HG03039 (cell line): ENCODE data around the gene PARL.

ENCODE experiments used
- ATAC-seq: cut with Tn5 transposase; IDR thresholded peaks from one replicate; pipeline ENCODE4 v1.9.1; 2021; ENCODE audit warnings: mild to moderate bottlenecking, moderate library complexity; ENCODE audit not compliant: unreplicated experiment

PARL gene

GRCh38 chr3:183818041-183818620 lies 66.5 kb downstream of the PARL start:
- ATAC-seq = no peak

GRCh38 chr3:183817639-183818038 lies 67.0 kb downstream of the PARL start:
- no peak for ATAC-seq

DNA sequence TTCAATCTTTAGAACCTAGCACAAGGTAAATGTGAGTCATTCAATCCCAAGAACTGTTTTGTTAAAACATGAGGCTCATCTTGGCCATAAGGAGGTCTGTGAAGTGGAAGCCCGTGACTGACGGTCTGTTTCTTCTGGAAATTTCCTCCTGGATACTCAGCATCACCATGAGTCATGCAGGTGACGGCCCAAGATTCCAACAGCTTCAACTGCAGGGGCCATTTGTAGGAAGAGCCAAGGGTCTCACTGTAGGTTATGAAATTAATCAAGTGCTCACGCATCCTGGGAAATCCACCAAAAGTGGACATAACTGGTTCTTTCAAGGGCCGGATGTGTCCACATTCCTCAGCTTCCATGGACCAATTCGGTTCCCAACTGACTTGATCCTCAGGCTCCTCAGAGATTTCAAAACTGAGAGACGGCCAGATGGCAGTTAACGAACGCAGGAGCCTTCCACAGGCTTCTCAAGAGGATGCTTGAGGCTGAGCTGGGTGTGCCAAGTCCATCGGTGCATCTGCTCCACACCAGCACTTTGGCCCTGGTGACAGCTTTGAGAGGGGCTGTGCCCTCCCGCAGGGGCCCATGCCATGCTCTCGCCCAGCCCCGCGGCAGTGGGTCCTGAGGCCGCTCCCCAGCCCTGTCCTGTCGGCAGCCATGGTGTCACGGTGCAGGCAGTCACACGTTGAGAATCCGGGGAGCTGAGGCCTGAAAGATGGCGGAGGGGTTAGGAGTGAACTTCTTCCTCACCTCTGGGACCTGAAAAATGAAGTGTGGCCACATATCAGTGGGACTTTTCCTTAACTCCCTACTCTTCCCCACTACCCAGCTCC lies 67.8 kb downstream of the PARL start:
- no peak for ATAC-seq

GRCh38 chr3:183815951-183816475 lies 68.7 kb downstream of the PARL start:
- ATAC-seq = no peak

- ATAC-seq = no peak
Observed at GRCh38 chr3:183815563-183815940, 69.1 kb downstream of the PARL start.

GRCh38 chr3:183814240-183814639 lies 70.4 kb downstream of the PARL start:
- ATAC-seq = no peak

- no peak for ATAC-seq
Observed at GRCh38 chr3:183812761-183813445, 71.8 kb downstream of the PARL start.

DNA sequence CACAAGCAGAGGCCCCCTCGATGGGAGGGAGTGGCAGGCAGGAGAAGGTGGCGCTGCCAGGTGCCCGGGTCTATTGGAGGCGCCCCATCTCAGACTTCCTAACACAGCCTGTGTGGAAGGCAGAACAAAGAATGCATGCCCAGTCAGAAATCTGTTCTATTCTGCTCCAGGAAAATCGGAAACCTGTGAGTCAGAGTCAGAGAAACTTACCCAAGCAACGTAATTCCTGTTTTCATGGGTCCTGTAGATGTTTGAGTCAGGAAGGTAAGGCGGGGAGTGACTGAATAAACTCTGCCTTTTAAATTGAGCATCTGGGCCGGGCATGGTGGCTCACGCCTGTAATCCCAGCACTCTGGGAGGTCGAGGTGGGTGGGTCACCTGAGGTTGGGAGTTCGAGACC lies 73.0 kb downstream of the PARL start:
- no peak for ATAC-seq

DNA sequence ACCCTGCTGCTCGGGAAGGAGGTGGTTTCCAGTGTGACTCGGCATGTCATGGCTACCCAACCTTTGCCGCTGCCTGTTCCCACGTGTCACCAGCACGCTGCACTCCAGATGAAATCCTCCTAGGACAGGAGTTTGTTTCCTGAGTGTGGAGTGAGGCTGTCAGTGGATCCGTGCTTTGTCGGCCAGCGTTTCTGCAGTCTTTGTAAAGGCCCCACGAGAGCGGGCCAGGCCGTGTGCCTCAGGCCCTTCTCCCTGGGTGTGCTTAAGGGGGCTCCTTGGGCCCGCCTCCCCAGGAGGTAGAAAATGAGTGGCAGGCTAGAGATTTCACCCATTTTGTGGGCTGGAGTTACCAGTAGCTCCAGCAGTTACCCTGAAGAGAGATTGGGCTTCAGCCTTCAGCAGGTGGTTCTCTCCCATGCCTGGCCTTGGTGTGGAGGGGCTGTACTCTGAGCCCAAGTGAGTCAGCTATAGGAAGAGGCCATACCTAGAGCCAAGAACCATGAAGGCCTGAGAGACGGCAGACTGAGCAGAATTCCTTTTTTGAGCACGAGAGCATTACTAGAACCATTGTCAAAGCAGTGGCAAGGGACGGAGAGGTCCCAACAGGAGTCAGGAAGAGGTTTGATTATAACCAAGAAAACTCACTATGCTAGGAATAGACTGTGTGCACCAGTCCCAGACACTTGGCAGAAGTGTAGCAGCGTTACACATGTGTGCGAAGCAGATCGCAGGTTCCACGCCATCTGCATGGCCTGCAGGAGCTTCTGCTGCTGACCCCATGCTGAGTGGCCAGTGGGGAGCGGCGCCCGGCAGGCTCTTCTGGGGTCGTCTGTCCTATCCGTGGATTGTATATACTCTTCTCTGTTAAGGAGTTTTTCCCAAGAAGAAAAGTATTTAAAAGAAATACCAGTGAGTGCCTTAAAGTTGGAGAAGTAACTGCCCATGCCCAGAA lies 73.8 kb downstream of the PARL start:
- ATAC-seq = no peak

- no peak for ATAC-seq
Observed at GRCh38 chr3:183809270-183809669, 75.4 kb downstream of the PARL start.

GRCh38 chr3:183808355-183808754 lies 76.3 kb downstream of the PARL start:
- no peak for ATAC-seq

DNA sequence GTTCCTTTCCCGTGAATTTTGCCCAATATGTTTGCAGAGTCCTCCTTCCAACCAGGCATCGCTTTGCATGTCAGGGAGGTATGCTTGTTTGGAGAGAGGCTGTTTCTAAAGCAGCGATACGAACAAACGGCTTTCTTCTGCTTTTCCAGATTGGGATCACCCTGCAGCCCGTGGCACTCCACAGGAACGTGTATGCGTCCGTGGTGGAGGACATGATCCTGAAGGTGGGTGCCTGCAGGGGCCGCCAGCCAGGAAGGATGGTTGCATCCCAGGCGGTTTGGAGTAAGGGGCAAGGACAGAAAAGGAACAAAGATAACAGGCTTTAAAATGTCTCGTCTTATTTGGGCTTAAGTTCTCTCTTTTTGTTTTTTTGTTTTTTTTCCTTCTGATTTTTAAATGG lies 76.8 kb downstream of the PARL start:
- no peak for ATAC-seq

GRCh38 chr3:183807209-183807728 lies 77.4 kb downstream of the PARL start:
- no peak for ATAC-seq

GRCh38 chr3:183802989-183803388 lies 81.7 kb downstream of the PARL start:
- ATAC-seq = no peak

- ATAC-seq = no peak
Observed at GRCh38 chr3:183801601-183802000, 83.1 kb downstream of the PARL start.

DNA sequence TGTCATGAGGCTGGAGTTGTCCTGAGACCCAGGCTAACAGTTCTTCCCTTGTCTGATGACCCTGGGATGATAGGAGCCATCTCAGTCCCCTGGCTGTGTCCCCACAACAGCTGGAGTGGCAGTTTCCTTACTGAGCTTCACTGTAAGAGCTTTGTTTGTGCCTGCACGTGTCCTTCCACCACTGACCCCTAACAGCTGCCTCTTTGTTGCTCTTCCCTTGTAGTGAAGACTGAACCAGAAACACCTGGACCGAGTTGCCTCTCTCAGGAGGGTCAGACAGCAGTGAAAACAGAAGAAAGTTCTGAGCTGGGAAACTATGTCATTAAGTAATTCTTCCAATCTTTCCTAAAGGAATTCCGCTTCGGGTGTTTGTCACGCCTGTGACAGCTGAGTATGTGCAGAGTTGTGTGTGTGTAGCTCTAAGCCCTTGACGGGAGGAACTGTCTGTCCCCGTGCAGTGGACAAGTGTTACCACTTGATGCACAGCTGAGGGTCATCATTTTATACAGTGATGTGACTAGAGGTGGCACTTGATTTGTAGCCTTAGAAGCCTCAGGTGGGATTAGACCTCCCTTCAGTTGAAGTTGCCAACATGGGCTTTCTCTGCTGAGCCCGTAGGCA lies 84.3 kb downstream of the PARL start:
- no peak for ATAC-seq

DNA sequence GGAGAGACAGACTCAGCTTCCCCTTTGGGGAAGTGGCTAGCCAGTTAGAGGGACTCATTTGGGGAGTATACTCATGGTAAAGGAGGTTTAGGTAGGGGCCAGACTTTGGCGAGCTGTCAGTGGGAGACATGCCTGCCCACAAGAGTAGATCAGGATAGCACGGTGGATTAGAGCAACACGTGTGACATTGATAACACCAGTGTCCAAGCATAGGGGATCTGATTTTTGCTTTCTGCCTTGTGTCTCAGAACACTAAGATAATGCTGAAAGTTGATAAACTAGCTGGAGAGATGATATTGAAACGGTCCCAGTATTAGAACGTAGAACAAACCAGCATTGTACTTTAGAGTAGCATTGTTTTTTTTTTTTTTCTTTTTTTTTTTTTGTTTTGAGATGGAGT lies 85.2 kb downstream of the PARL start:
- no peak for ATAC-seq

DNA sequence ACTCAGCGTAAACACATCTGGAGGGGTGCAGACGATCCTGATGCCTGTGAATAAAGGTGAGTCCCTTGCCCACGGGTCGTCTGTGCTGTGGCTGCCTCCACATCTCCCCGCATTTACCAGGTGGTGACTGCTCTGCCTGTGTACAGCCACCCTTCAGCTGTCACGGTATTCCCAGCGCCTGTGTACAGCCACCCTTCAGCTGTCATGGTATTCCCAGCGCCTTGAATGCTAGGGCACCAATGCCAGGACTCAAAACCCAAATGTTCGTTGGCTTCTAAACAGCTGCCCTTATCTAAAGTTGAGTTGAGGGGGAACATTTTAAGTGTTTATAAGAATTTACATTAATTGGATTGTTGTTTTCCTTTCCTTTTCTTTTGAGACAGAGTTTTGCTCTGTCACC lies 86.7 kb downstream of the PARL start:
- ATAC-seq = no peak

- no peak for ATAC-seq
Observed at GRCh38 chr3:183796372-183796771, 88.3 kb downstream of the PARL start.

- ATAC-seq = no peak
Observed at GRCh38 chr3:183794452-183794851, 90.2 kb downstream of the PARL start.
